HK-2 (cell line): Measurements from ENCODE around the gene CDYL2.

Experiments used
- DNase-seq: peaks from one replicate; pipeline ENCODE4 v3.0.0-alpha.2; 2018; ENCODE audit not compliant: unreplicated experiment

Gene CDYL2

DNA sequence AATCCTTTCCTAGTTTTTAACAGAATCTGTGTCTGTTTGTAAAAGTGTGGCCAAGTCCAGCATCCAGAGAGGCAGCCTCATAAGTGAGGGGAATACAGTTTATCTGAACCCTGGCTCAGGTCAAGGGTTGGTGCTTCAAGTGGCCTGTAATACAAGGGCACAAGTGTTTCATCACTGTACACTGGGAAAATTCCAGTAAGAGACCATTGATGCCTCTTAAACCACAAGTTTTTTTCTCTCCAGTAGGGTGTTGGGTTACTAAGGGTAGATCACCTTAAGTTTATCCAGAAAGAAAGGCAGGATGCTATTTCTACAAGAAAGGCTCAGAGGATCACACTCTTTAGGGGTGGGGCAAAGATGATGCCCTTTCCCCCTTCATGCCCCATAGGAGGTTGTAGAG lies 96.7 kb downstream of the CDYL2 start:
- no peak for DNase-seq

DNA sequence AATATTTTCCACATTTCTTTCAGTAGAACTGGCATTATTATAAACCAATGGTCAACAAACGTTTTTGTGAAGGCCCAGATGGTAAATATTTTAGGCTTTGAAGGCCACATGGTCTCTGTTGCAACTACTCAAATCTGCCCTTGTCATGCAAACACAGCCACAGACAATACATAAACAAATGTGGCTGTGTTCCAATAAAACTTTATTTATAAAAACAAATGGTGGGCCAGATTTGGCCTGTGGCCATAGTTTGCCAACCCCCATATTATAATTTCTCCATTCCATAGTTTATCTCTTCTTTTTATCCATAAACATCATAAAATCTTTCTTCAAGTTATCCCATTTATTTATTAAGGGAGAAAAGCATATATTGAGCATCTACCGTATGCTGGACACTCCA lies 98.8 kb downstream of the CDYL2 start:
- DNase-seq = no peak

DNA sequence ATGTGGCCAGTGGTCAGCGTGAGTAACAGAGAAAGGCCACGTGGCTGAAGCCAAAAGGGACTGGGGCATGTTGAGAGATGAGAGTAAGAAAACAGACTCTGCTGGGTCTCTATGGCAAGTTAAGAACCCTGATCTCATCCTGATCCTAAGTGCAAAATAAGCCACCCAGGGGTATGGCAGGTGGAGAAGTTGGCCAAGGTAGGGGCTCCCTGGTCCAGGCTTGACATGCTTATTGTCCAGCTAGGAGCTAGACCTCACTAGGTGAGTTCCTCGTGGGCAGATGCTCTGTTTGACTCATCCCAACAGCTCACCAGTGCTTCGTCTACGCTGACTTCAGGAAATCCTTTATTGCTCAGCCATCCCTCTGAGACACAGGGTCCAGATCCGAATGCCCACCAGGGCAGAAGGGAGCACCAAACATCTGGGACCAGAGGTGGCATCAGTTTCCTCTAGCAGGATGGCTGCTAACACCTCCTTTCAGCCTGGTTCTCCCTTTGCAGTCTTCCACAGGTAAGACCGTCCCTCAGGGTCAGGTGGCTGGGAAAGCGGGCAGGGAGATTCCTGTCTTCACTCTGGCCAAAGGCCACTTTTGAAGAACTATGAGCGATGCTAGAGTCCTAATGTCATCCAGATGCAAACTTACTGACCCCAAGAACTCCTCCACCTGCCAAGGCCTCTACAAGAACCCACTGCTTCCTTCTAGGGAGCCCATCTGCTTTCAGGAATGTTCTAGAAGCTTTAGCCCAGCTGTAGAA lies 99.5 kb downstream of the CDYL2 start:
- no peak for DNase-seq

DNA sequence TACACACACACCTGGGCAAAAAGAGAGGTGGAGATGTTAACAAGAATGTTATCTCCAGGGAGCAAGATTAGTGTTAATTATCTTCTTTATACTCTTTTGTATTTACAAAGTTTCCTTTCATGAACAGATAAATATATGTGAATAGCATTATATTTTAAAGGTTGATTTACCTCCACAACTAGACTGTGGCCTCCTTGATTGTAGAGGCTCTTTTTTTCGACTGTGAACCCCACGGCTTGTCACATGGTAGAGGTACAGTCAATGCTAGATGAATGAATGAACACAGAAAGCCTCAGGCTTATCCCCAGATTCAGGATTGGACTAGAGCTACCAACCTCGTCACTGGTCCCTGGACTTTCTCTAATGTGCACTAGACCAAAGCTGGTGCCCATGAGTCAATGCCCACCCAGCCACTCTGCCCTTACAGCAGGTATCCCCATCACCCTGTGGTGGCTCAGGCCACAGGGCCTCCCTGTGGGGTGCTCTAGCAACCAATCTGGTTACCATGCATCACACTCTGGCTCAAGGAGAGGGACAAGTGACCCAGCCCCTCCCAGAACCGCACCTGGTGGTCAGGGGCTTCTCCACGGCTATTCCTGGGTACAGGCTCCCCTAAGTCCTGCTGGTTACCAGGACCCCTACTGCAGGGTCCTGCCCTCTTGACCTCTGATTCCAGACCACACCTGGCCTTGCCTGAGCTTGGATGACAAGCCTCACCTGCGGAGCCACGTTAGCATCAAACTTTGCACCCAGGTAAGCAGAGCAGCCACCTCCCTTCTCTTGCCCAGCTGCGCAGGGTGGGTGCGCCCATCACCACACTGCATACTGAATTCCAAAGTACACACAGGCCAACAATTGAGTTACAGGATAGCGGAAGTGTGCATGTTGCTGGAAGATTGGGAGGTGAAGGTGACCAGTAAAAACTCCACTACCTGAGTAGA lies 101.0 kb downstream of the CDYL2 start:
- DNase-seq = no peak

DNA sequence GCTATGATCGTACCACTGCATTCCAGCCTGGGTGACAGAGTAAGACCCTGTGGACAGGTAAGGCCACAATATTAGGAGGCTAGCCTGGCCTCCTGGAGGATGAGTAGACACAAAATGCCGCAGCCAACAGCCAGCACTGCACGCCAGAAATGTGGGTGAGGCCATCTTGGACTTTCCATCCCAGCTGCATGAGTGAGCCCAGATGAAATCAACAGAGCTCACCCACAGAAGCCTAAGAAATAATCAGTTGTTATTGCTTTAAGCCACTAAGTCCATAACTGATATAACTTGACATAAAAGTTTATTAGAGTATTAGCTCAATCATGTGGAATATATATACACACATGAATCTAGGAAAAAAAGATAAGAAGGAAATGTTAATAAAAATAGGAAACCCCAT lies 101.7 kb downstream of the CDYL2 start:
- DNase-seq = no peak

DNA sequence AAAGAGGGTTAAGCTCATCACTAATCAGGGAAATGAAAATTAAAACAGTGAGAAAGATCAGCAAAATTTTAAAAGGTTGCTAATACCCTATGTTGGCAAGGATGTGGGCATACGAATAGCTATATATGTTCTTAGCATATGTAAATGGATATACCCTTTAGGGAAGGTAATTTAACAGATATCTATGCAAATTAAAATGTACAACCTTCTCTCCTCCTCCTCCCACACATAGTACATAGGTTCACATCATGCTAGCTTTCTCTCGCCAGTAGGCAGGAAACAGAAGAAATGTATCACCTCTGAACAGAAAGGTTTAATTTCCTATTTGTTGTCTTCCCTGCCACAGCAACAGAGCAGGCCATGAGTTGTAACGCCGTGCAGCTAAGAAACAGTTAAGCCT lies 103.8 kb downstream of the CDYL2 start:
- DNase-seq = no peak

DNA sequence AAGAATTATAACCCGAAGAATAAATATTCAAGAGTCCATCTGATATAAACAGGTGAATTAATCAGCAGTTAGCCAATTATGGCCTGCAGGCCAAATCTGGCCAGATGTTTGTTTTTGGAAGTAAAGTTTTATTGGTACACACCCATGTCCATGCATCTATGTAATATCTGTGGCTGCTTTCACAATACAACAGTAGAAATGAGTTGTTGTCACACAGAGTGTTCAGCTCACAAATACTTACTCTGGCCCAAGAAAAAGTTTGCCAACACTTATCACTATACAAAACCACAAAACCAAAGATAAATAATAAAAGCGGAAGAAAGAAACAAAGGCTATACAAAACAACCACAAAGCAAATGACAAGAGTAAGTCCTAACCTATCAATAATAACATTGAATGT lies 109.4 kb downstream of the CDYL2 start:
- DNase-seq = no peak

DNA sequence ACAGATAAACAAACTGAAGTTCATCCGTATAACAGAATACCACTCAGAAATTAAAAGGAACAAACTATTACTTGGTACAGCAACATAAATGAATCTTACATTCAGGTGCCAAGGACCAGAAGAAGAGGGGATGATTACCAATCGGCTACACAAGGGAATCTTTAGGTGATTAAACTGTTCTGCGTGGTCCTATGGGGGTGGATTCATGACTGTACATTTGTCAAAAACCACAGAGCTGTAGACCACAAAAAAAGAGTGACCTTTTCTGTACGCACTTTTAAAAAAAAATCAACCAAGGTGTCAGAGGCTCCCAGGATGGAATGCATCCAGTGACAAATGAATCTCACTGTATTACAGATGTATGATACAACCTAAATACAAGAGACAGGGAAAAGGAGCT lies 110.8 kb downstream of the CDYL2 start:
- no peak for DNase-seq

DNA sequence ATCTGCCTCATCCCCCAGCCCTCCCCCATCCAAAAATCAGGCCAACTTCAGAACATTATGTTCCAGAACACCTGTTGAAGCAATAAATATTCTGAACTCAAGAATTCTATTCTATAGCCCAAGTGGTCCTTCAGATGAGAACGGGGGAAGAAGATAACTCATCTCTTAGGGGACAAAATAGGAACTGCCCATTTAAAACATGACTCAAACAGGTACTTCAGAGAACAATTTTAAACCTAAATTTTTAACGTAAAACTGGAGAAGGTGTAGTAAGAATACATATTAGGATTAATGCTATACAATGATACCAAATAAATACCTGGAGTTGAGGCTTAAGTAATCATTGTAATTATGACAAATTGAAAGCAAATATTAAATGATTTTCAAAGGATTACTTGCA lies 112.1 kb downstream of the CDYL2 start:
- DNase-seq = no peak

DNA sequence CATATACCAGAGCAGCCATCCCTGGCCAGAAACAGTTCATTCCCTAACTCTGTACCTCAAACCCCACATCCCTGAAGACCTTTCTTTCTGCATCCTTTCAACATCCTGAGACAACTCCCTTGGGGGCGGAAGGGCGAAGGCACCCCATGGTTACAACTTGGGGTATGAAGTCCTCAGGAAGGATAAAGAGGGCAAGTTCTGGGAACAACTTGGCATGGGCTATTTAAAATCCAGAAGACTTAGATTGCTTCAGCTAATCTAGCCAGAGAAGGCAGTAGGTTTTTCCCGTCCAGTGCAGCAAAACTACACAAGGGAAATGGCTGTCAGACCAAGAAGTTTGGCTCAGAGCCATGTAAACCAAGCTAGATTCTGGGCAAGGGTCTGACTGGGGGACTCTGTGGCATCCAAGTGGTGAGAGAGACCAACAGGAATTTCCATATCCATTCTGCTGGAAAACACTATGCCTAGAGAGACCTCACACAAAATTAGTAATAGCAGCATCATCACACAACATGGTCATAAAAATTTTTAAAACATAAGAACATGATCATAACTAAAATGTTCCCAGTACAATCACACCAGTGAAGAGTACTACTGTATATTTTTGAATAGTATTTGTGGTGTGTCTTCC lies 113.2 kb downstream of the CDYL2 start:
- no peak for DNase-seq

DNA sequence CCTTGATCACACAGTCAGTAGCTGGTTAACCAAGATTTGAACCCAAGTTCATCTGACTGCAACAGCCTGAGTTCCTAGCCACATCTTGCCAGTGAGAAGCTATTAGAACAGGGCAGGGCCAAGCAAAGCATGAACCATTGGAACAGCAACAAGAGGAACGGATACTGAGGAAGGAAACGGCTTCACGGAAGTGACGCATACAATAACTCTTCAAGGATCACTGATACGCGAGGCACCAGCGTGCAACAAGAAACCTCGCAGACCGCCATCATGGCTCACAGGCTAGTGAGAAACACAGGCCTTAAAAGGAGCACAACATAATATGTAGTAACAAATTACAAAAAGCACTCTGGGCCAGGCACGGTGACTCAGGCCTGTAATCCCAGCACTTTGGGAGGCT lies 114.9 kb downstream of the CDYL2 start:
- no peak for DNase-seq

DNA sequence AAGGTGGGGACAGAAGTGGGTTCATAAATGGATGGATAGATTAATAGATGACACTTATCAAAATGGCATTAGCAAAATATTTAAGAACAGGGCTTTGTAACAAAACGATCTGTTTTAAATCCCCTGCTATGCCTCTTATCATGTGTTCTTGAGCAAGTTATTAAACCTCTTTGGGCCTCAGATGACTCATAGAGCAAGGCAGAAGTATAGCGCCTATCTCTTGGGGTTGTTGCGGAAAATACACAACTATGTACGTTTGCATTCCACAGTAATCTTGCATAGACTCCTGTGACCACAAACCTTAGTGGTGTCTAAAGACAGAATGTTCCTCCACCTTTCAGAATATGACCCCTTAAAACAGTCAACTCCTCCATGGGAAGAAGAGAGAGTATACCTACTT lies 116.8 kb downstream of the CDYL2 start:
- no peak for DNase-seq

DNA sequence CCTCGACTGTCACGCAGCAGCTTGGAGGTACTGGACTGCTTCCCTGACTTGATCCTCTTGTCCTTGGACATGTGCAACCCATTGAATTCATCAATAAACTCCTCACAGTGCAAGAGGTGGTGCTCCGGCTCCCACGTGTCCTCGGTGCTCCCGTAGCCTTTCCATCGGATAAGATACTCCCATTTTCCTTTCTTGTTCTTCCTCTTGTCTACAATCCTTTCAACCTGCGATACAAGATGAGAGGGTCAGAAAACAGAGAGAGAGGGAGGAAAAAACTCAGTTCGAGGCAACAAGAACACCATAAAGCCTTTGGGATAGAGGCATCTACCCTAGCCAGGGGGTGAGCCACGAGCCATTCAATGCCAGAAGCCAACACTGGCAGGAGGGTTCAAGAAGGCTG lies 119.5 kb downstream of the CDYL2 start:
- DNase-seq = no peak

DNA sequence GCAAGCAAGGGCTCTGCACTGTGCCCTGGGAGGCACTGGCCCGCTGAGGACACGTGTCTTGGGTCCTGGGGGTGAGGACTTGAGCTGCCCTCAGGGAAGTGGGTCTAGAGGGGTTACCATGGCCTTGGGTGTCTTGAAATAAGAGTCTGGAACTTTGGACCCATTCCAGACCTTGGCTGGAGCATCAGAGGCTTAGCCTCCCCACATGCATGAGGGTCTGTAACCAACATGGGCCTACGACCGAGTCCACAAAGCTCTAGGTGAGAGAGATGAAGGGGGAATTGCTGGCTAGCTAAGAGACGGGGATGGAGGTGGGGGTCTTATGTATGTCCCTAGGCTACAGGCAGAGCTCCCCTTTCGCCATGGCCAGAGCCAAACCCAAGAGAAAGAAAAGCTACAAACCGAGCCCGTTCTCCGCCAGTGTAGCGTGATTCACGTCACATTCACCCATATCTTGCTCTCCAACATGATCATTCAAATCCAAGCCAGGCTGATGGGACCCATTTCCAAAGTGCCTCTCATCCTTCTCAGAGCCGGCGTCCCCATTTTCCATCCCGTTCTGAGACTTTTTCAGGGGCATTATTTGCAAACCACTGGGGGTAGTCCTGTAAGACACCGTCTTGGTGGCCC lies 120.1 kb downstream of the CDYL2 start:
- DNase-seq = no peak

DNA sequence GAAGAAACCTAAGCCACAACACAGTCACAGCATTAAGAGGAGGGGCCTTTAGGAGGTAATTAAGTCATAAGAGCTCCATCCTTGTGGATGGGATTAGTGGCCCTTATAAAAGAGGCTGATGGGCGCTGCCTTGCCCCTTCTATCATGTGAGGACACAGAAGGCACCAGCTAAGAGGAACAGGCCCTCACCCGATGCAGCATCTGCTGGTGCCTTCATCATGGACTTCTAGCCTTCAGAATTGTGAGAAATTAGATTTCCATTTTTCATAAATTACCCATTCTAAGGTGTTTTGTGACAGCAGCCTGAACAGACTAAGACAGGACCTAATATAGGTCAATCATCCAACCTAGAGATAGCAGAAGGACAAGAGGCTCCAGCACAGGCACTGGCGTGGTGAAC lies 120.8 kb downstream of the CDYL2 start:
- DNase-seq = no peak

DNA sequence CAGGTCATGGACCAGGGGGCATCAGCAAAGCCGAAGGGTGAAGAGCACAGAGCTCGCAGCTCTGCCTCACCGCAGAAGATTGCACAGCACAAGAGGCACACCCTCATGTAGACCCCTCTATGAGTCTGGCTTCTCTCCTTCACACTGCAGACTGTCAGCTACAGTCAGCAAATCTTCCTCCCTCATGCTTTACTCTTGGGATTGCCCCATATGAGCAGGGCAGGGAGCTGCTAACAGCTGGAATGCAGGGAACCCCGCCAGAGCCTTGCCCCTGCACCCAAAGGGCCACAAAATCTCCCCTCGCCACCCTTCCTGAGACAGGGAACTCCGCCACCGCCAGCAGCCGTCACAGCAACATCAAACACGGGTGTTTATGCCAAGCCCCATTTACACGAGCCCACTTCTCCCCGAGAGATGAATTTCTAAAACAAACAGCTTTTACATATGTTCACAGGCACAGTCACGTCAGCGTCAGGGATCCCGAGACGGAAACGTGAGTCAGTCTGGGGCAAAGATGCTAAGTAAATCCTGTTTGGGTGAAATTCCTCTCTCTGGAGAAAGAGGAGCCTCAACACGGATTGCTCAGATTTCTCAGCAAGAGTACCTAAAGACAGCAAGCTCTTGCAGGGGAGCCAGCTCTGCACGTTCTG lies 121.9 kb downstream of the CDYL2 start:
- DNase-seq = no peak

DNA sequence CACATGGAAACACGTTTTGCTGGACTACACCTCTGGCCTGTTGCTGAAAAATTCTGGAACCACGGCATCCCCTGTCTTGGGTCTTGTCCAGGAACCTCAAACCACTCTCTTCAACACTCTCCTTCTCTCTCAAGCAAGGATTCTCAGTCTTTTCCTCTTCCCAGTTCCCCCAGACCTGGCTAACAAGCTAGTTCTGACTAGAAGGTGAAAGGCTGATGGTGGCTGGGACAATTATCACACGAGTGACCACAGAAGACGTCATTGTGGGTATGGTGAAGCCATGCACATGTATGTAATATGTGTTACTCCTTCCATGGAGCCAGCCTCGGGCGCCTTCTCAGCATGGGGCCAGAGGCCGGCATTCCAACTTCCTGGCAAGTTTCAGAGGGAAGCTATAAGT lies 123.0 kb downstream of the CDYL2 start:
- DNase-seq = no peak

DNA sequence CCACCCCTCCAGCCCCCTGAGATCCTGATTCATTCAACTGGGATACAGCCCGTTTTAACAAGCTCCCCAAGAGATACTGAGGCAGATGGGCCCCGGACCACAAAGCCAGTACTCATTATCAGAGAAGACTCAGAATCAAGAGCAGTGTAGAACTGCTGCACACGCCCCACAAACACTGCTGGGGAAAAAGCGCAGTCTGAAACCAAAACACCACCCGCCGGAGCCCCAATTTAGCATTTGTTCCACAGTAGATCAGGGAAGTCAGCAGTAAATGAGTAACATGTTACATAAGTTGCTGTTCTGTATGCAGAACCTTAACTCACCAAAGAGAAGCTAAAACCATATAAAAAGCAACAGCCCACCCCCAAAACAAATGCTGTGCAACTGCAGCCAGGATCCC lies 123.6 kb downstream of the CDYL2 start:
- DNase-seq = no peak

DNA sequence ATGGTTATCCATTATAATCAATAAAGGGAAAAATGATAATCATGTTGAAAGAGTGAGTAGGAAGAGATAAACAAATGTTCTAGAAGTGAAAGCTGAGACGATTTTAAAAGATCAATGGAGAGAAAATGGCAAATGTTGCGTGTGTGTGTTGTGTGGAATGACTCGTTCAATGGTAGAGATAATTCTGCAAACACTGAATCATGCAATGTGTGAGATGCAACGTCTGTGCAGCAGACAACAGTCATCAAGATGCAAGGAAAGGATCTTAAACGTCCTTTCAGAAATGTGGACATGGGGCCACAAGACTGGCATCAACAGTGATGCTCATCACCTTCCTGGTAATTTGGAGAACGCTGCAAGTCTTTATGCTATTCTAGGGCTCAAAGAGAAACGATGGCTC lies 124.4 kb downstream of the CDYL2 start:
- DNase-seq = no peak

DNA sequence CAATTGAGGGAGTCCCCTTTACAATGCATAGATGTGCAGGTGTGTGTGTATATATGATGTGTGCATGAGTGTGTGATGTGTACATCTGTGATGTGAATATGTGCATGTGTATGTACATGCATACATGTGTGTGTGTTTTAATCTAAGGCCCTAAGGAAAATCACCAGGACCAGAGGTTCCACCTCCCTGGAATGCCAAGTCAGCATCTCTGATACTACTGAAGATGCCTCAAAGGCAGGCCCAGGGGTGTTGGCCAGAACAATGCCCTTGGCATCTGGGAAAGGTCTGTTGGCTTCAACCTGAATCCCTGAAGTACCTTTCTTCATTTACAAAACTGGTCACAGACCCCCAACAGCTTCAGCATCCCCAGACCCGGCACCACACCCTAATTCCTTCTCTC lies 129.5 kb downstream of the CDYL2 start:
- DNase-seq = no peak

DNA sequence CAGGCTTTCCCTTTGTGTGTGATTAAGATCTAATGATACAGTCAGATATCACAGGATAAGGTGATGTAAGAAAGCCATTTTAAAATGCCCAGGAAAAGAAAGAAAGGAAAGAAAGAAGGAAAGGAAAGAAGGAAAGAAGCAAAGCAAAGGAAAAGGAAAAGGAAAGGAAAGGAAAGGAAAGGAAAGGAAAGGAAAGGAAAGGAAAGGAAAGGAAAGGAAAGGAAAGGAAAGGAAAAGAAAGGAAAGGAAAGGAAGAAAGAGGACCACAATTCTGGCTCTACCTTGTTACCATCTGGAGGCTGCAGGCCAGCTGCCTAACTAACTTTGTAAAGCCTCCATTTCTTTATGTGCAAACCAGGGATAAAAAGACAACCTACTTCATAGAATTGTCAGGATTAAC lies 132.0 kb downstream of the CDYL2 start:
- DNase-seq = no peak
